HUES6 (cell line): Measurements from ENCODE around the gene ANKRD23.

ENCODE experiments used
- H3K27ac ChIP-seq: 2 replicates; pipeline ENCODE4 v1.7.0; 2013; ENCODE audit warnings: low read depth, mild to moderate bottlenecking, low read length, inconsistent platforms
- H3K27me3 ChIP-seq: 2 replicates; pipeline ENCODE4 v1.6.1; 2013; ENCODE audit warnings: low read length; ENCODE audit not compliant: control insufficient read depth, insufficient read depth
- H3K36me3 ChIP-seq: 2 replicates; pipeline ENCODE4 v1.6.1; 2013; ENCODE audit warnings: low read length; ENCODE audit not compliant: control insufficient read depth, insufficient read depth
- H3K4me1 ChIP-seq: 2 replicates; pipeline ENCODE4 v1.6.1; 2013; ENCODE audit warnings: low read length; ENCODE audit not compliant: control insufficient read depth, insufficient read depth
- H3K4me3 ChIP-seq: 2 replicates; pipeline ENCODE4 v1.5.1; 2013; ENCODE audit warnings: low read depth, low read length
- H3K9ac ChIP-seq: one replicate; pipeline ENCODE4 v1.6.1; 2013; ENCODE audit warnings: mild to moderate bottlenecking, low read length
- H3K9me3 ChIP-seq: 2 replicates; pipeline ENCODE4 v1.6.1; 2013; ENCODE audit warnings: low read depth, low read length; ENCODE audit not compliant: control insufficient read depth, insufficient read depth

Gene ANKRD23

GRCh38 chr2:96876269-96877041 is 32.6 kb upstream of the ANKRD23 start:
- H3K9me3 ChIP-seq = no peaks in the 10 kb centered on the region
- H3K4me3 ChIP-seq = no peak overlapping the region
- no peak overlapping the region for H3K27ac ChIP-seq
- H3K9ac ChIP-seq = peak overlapping the region; percentile 27
- no peaks in the 10 kb centered on the region for H3K27me3 ChIP-seq
- peaks cover 73% of the 10 kb centered on the region for H3K4me1 ChIP-seq
- no peaks in the 10 kb centered on the region for H3K36me3 ChIP-seq

- Histone ChIP-seq H3K4me1 (peaks cover 73% of the 10 kb centered on the region), H3K4me3 (no peak overlapping the region), H3K27me3 (peaks cover 2% of the 10 kb centered on the region), H3K27ac (no peak overlapping the region), H3K9me3 (no peaks in the 10 kb centered on the region), H3K36me3 (no peaks in the 10 kb centered on the region), H3K9ac (peak overlapping the region; percentile 16)
Measured at GRCh38 chr2:96875498-96876268, 31.9 kb upstream of the ANKRD23 start.

- Histone ChIP-seq H3K9ac (peak overlapping the region; percentile 16), H3K27ac (no peak overlapping the region), H3K4me3 (no peak overlapping the region), H3K4me1 (peaks cover 67% of the 10 kb centered on the region), H3K9me3 (no peaks in the 10 kb centered on the region), H3K36me3 (no peaks in the 10 kb centered on the region), H3K27me3 (peaks cover 5% of the 10 kb centered on the region)
Measured at GRCh38 chr2:96874198-96874831, 30.5 kb upstream of the ANKRD23 start.

GRCh38 chr2:96873651-96874096 is 29.9 kb upstream of the ANKRD23 start:
- H3K4me3 ChIP-seq = no peak overlapping the region
- peaks cover 66% of the 10 kb centered on the region for H3K4me1 ChIP-seq
- H3K9ac ChIP-seq = no peak overlapping the region

GRCh38 chr2:96872591-96873349 is 28.9 kb upstream of the ANKRD23 start:
- no peak overlapping the region for H3K9ac ChIP-seq
- H3K27me3 ChIP-seq = peaks cover 5% of the 10 kb centered on the region

More at GRCh38 chr2:96873651-96874096, 29.9 kb upstream of the ANKRD23 start:
- no peaks in the 10 kb centered on the region for H3K36me3 ChIP-seq
- H3K9me3 ChIP-seq = no peaks in the 10 kb centered on the region
- H3K27ac ChIP-seq = no peak overlapping the region
- peaks cover 5% of the 10 kb centered on the region for H3K27me3 ChIP-seq

GRCh38 chr2:96870626-96871255 is 26.9 kb upstream of the ANKRD23 start:
- Histone ChIP-seq H3K27me3 (peaks cover 5% of the 10 kb centered on the region), H3K9ac (peak overlapping the region; percentile 55), H3K36me3 (peaks cover 20% of the 10 kb centered on the region), H3K4me1 (peaks cover 51% of the 10 kb centered on the region), H3K9me3 (no peaks in the 10 kb centered on the region), H3K27ac (0 out of 2 replicates have a peak overlapping the region, but pooled peaks have one; percentile 56), H3K4me3 (peak overlapping the region; percentile 73)

More at GRCh38 chr2:96872591-96873349, 28.9 kb upstream of the ANKRD23 start:
- Histone ChIP-seq H3K4me3 (no peak overlapping the region), H3K27ac (no peak overlapping the region), H3K36me3 (peaks cover under 1% of the 10 kb centered on the region; the same call in 1 of the 2 replicates), H3K4me1 (peaks cover 62% of the 10 kb centered on the region), H3K9me3 (no peaks in the 10 kb centered on the region)

GRCh38 chr2:96869822-96870625 is 26.2 kb upstream of the ANKRD23 start, which contains the start of gene SEMA4C:
Gene SEMA4C (minus strand): TSS chr2:96870080. CDS start chr2:96867886, 2,194 bp downstream.
- H3K4me3 ChIP-seq = peak within 1 kb of the TSS; percentile 73
- H3K9me3 ChIP-seq = no peaks in the 10 kb centered on the region
- peaks cover 5% of the 10 kb centered on the region for H3K27me3 ChIP-seq
- peaks cover 44% of the 10 kb centered on the region for H3K4me1 ChIP-seq
- peaks cover 27% of the 10 kb centered on the region for H3K36me3 ChIP-seq
- H3K27ac ChIP-seq = peak within 1 kb of the TSS; percentile 99
- peak within 1 kb of the TSS; percentile 93 for H3K9ac ChIP-seq

- Histone ChIP-seq H3K9ac (peak overlapping the region; percentile 93), H3K4me3 (peak overlapping the region; percentile 73)
Measured at GRCh38 chr2:96869281-96869821, 25.5 kb upstream of the ANKRD23 start.

GRCh38 chr2:96868555-96869280 is 24.9 kb upstream of the ANKRD23 start:
- Histone ChIP-seq H3K9ac (peak overlapping the region; percentile 93), H3K9me3 (no peaks in the 10 kb centered on the region), H3K4me3 (peak overlapping the region; percentile 73), H3K36me3 (peaks cover 41% of the 10 kb centered on the region), H3K27ac (peak overlapping the region; percentile 99), H3K27me3 (peaks cover 5% of the 10 kb centered on the region), H3K4me1 (peaks cover 31% of the 10 kb centered on the region)

More at GRCh38 chr2:96869281-96869821, 25.5 kb upstream of the ANKRD23 start:
- Histone ChIP-seq H3K27me3 (peaks cover 5% of the 10 kb centered on the region), H3K4me1 (peaks cover 37% of the 10 kb centered on the region), H3K27ac (peak overlapping the region; percentile 99), H3K36me3 (peaks cover 34% of the 10 kb centered on the region), H3K9me3 (no peaks in the 10 kb centered on the region)
